GM12878 (cell line): ENCODE data around the gene ZDHHC3. TPM values are rescaled to one million over a fixed set of nuclear protein-coding genes. Genes with fewer than 3 reads are reported as not detected.

Experiments
- ATAC-seq: fragments of 200-7000 bp; cut with Tn5 transposase; 3 replicates; pipeline ENCODE4 v1.9.1; 2020; ENCODE audit warnings: mild to moderate bottlenecking, moderate library complexity
- BruUV-seq: library from RNA; stranded (reverse); fragments of 400-500 nt; replicated peaks from 2 replicates; lab custom pipeline; 2021; lab: Mats Ljungman, UMichigan
- CTCF ChIA-PET: fragments of 300-600 bp; sonication (Branson Sonifier 250); formaldehyde crosslinking; extraction: SDS; loops from one replicate; lab custom pipeline; 2021; ENCODE audit warnings: inconsistent platforms; lab: Yijun Ruan, JAX
- POLR2A ChIA-PET: fragments of 350-600 bp; formaldehyde crosslinking; extraction: SDS; loops from one replicate; lab custom pipeline; 2021; ENCODE audit warnings: inconsistent platforms; lab: Charles Lee
- RAD21 ChIA-PET: fragments of 300-600 bp; sonication (Branson Sonifier 250); formaldehyde crosslinking; loops from one replicate; lab custom pipeline; 2023; ENCODE audit warnings: antibody characterized with exemption; ENCODE audit not compliant: unreplicated experiment; lab: Charles Lee
- SMC1A ChIA-PET: fragments of 300-600 bp; sonication (Branson Sonifier 250); formaldehyde crosslinking; loops from one replicate; lab custom pipeline; 2023; ENCODE audit not compliant: unreplicated experiment, uncharacterized antibody; lab: Charles Lee
- DNase-seq: peaks from one replicate; pipeline ENCODE4 v3.0.0-alpha.2; 2011; ENCODE audit warnings: low read depth, low spot score
- FAIRE-seq: peaks from 3 replicates; lab custom pipeline; 2011; peaks lifted over from hg19 to GRCh38; lab: Jason Lieb, UNC
- H2AFZ ChIP-seq: 2 replicates; pipeline ENCODE4 v1.6.0; 2011; ENCODE audit warnings: low read depth, low read length, control low read depth; ENCODE audit not compliant: control insufficient read depth
- H3K27ac ChIP-seq: 2 replicates; pipeline ENCODE4 v1.5.1; 2011; ENCODE audit warnings: control low read depth; ENCODE audit not compliant: control insufficient read depth, insufficient read depth
- H3K27me3 ChIP-seq, 2 experiments: replicated peaks in 1 of 2; 2 replicates each; pipeline versions ENCODE4 v1.6.0 to v1.6.1; 2011; ENCODE audit warnings: low read length in 1 of 2; ENCODE audit not compliant: control insufficient read depth in 2 of 2, insufficient read depth in 2 of 2
- H3K36me3 ChIP-seq, 2 experiments: 2 replicates each; pipeline ENCODE4 v1.5.1; 2011; ENCODE audit warnings: low read length in 1 of 2; ENCODE audit not compliant: control insufficient read depth in 2 of 2, insufficient read depth in 2 of 2
- H3K4me1 ChIP-seq: 2 replicates; pipeline ENCODE4 v1.6.1; 2011; ENCODE audit warnings: mild to moderate bottlenecking, low read length, moderate library complexity, mixed read lengths; ENCODE audit not compliant: control insufficient read depth, insufficient read depth
- H3K4me2 ChIP-seq: 2 replicates; pipeline ENCODE4 v1.6.0; 2011; ENCODE audit warnings: control low read depth; ENCODE audit not compliant: control insufficient read depth, insufficient read depth
- H3K4me3 ChIP-seq: fragments of 200-600 bp; sonication (generic); 2 replicates; pipeline ENCODE4 v1.5.1; 2016
- H3K79me2 ChIP-seq: 2 replicates; pipeline ENCODE4 v1.6.0; 2011; ENCODE audit warnings: low read length; ENCODE audit not compliant: control insufficient read depth, insufficient read depth
- H3K9ac ChIP-seq: 2 replicates; pipeline ENCODE4 v1.8.0; 2011; ENCODE audit warnings: low read length, control low read depth, mixed read lengths; ENCODE audit not compliant: control insufficient read depth, insufficient read depth
- H3K9me3 ChIP-seq: replicated peaks from 3 replicates; pipeline ENCODE4 v1.5.1; 2011; ENCODE audit warnings: mild to moderate bottlenecking, low read length; ENCODE audit not compliant: control insufficient read depth, insufficient read depth
- H4K20me1 ChIP-seq: 2 replicates; pipeline ENCODE4 v1.6.0; 2011; ENCODE audit not compliant: control insufficient read depth, insufficient read depth
- RAD21 ChIP-seq: IDR thresholded peaks from 2 replicates; pipeline ENCODE4 v1.6.1; 2011; ENCODE audit warnings: mild to moderate bottlenecking, low read depth, low read length, moderate library complexity; ENCODE audit not compliant: insufficient read depth
- SMC3 ChIP-seq: IDR thresholded peaks from 2 replicates; pipeline ENCODE4 v1.6.1; 2011; ENCODE audit warnings: low read length, improper control_type of control experiment, borderline replicate concordance
- TCF12 ChIP-seq: IDR thresholded peaks from 2 replicates; pipeline ENCODE4 v1.6.1; 2011; ENCODE audit warnings: low read depth, mild to moderate bottlenecking, low read length
- WGBS: methylation state at CpG from one replicate; pipeline ENCODE4 v1.1.6; 2016; ENCODE audit warnings: low lambda C conversion rate; ENCODE audit not compliant: insufficient replicate concordance, insufficient coverage; ENCODE audit errors: missing lambda C conversion rate; 5-methylcytosine and 5-hydroxymethylcytosine counted together
- in situ Hi-C: fragments of 300-500 bp; cut with MboI; formaldehyde crosslinking; loops from 9 replicates; pipeline ENCODE4 v1.14.3; 2018; ENCODE audit warnings: mixed read lengths
- intact Hi-C: fragments of 100-400 bp; cut with micrococcal nuclease; formaldehyde crosslinking; loops from one replicate; pipeline ENCODE4 v1.14.2; 2022; ENCODE audit not compliant: unreplicated experiment
- polyA plus RNA-seq, 11 experiments: library from polyadenylated mRNA; depleted of rRNA in 4 of 11; unstranded in 6 of 11; stranded (reverse) in 5 of 11; fragments of >200 nt; fragmentation: Nextera tagmentation in 4 of 11; fragmentation: Illumina TruSeq in 1 of 11; extraction: Ambion mirVana in 4 of 11; extraction: Trizol in 1 of 11; gene quantifications; 1 replicate in 1 of 11; 2 replicates in 10 of 11; pipeline versions ENCODE4 v1.2.1 to v1.2.3, GENCODE V29; 2011 to 2016; ENCODE audit warnings: inconsistent platforms in 2 of 11, missing spikeins in 2 of 11, low read depth in 1 of 11
- total RNA-seq, 4 experiments: library from RNA; depleted of rRNA in 3 of 4; stranded (reverse); fragments of >200 nt in 3 of 4; fragmentation: Illumina TruSeq in 1 of 4; extraction: Trizol in 1 of 4; gene quantifications; 2 replicates each; pipeline versions ENCODE4 v1.2.1 to v1.2.3, GENCODE V29; 2013 to 2021
- TF ChIP-seq, protein P1 (sequence below), 3 experiments: IDR thresholded peaks in 2 of 3; conservative IDR thresholded peaks in 1 of 3; 2 replicates each; pipeline ENCODE4 v1.5.1; 2011; ENCODE audit warnings: low read depth in 3 of 3, low read length in 3 of 3, mild to moderate bottlenecking in 3 of 3, control low read depth in 2 of 3, moderate library complexity in 2 of 3, inconsistent platforms in 1 of 3, mixed read lengths in 1 of 3; ENCODE audit not compliant: control insufficient read depth in 2 of 3, insufficient read depth in 1 of 3; ENCODE audit errors: extremely low read depth in 1 of 3

ZDHHC3 gene
- total and polyA plus RNA-seq, 10 of the 15 experiments (the other 5 are each of a cell fraction or from before 2014, with no cell fraction given), result 6.8 to 79.1 (median 40.8) TPM

DNA sequence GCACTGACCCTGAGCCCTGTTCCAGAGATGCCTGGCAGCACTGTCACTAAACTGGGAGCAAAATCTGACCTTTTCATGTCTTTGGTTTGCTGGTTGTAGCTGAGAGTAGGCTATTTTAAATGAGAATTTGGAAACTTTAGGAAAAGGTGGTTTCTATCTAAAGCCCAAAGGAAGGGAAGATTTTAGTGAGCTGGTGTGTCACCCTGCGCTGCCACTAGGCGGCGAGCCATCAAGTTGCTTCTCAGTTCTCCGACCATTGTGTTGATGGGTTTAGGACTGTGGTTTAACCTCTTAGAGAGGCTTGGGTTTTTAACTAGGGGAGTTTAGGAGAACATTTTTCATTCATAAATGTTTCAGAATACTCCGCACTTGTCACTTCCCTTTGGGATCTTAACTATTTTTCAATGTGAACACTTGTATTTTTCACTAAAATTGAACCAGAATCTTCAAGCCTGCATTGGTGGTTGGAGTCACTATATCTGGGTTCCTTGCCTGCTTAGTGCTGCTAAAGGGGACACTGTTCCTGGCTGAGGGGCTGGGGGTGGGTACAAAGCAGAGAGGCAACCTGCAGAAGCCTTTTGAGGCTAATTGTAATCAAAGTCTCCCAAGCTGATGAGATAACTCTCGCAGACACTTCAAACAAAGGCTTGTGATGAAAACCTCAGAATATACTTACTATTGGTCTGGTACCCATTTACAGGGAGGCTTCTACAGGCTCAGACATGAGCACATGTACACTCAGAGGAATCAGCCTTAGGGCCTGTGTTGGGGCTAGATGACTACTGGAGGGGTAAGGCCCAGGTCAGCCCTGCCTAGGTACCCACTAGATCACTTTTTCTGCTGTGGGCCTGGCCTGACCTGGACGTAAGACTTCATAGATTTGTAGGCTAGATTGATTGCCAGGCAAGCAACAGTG, 16.8 kb upstream of the ZDHHC3 start:
- Histone ChIP-seq H2AFZ (no peak overlapping the region), H3K79me2 (peaks cover 2% of the 10 kb centered on the region), H3K36me3 (peaks cover 19 to 35% of the 10 kb centered on the region in 2 experiments; a peak in 3 of 4 replicates), H3K9ac (no peak overlapping the region), H3K27ac (no peak overlapping the region), H3K4me1 (peaks cover 5% of the 10 kb centered on the region), H3K4me2 (no peak overlapping the region), H3K4me3 (no peak overlapping the region), H3K27me3 (no peaks in the 10 kb centered on the region), H3K9me3 (no peaks in the 10 kb centered on the region), H4K20me1 (no peaks in the 10 kb centered on the region)
- ATAC-seq, result no peak
- ChIA-PET CTCF (interaction anchor here (0.6 to 7.7 kb wide), 9 partner anchors 8 to 125 kb away, joined by 3 to 53 read pairs (median 4); partner anchors contain the start of genes EXOSC7 and ZDHHC3), SMC1A (interaction anchor here (0.6 to 8.3 kb wide), 5 partner anchors 9 to 553 kb away, joined by 4 to 97 read pairs (median 4); partner anchors contain the start of genes EXOSC7 and ZDHHC3), POLR2A (interaction anchor here (1.4 to 6.7 kb wide), 2 partner anchors 9 to 15 kb away, joined by 6 to 62 read pairs; no protein-coding TSS in a partner anchor), RAD21 (interaction anchor here (0.9 to 5.2 kb wide), 2 partner anchors 8 to 37 kb away, joined by 3 to 39 read pairs; no protein-coding TSS in a partner anchor)
- in situ Hi-C loops, result no loop called here
- DNase-seq, result no peak
- intact Hi-C loops, result no loop called here
- TF ChIP-seq SMC3 (peak; percentile 4; the same call in 1 of the 2 replicates), TCF12 (no peak), RAD21 (0 out of 2 replicates have a peak, but pooled peaks have one; percentile 12)
- TF ChIP-seq, protein P1, sequence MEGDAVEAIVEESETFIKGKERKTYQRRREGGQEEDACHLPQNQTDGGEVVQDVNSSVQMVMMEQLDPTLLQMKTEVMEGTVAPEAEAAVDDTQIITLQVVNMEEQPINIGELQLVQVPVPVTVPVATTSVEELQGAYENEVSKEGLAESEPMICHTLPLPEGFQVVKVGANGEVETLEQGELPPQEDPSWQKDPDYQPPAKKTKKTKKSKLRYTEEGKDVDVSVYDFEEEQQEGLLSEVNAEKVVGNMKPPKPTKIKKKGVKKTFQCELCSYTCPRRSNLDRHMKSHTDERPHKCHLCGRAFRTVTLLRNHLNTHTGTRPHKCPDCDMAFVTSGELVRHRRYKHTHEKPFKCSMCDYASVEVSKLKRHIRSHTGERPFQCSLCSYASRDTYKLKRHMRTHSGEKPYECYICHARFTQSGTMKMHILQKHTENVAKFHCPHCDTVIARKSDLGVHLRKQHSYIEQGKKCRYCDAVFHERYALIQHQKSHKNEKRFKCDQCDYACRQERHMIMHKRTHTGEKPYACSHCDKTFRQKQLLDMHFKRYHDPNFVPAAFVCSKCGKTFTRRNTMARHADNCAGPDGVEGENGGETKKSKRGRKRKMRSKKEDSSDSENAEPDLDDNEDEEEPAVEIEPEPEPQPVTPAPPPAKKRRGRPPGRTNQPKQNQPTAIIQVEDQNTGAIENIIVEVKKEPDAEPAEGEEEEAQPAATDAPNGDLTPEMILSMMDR (IDR thresholded peaks at IDR 0.05 in 2 of 3, conservative IDR thresholded peaks at IDR 0.05 in 1 of 3; ENCODE audit: control insufficient read depth in 2 of 3, extremely low read depth in 1 of 3, insufficient read depth in 1 of 3, low read depth in 3 of 3, low read length in 3 of 3), result peak; percentile 25 to 69 (median 54)
- FAIRE-seq, result no peak
- 85% methylated on average over 7 of the region's 7 CpGs for WGBS
- no TSS peak for BruUV-seq
